Left renal pelvis (tissue), 4 donors: ENCODE data around the gene TMF1. TPM values are rescaled to one million over a fixed set of nuclear protein-coding genes. Genes with fewer than 3 reads are reported as not detected.

Experiments
- DNase-seq, 4 donors: peaks; one replicate each; pipeline ENCODE4 v3.0.0-alpha.2; 2013; ENCODE audit warnings: low read depth in 4 of 4, low spot score in 3 of 4
- polyA plus RNA-seq, 4 donors: library from polyadenylated mRNA; unstranded; fragments of 120-200 nt; gene quantifications; one replicate each; pipeline ENCODE4 v1.2.1, GENCODE V29; 2013; ENCODE audit not compliant: insufficient read length in 4 of 4

Gene TMF1
- polyA plus RNA-seq, 4 donors: 37.5 to 51.6 (median 45.9) TPM

- DNase-seq: no peak
Observed at GRCh38 chr3:68986496-68987208, 65.5 kb downstream of the TMF1 start.

GRCh38 chr3:68985146-68985790, 66.9 kb downstream of the TMF1 start:
- no peak for DNase-seq

GRCh38 chr3:68984011-68984530, 68.1 kb downstream of the TMF1 start:
- DNase-seq: no peak

GRCh38 chr3:68977486-68978167, 74.5 kb downstream of the TMF1 start:
- DNase-seq: no peak

DNA sequence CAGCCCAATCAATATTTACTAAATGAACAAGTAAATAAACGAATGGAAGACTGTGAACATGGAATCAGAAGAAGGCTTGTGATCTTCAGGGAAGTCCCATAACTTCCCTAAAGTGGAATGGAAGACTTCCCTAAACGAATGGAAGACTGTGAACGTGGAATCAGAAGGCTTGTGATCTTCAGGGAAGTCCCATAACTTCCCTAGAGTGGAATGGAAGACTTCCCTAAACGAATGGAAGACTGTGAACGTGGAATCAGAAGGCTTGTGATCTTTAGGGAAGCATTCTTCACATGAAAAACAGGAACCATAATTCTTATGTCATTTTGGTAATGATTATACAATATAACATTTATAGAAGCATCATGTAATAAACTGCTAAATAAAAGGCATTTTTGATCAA, 77.4 kb downstream of the TMF1 start:
- DNase-seq: no peak

- no peak for DNase-seq
Observed at GRCh38 chr3:68973639-68974038, 78.5 kb downstream of the TMF1 start.

- DNase-seq: peak; percentile 25 to 60 (median 40)
Observed at GRCh38 chr3:68972358-68972979, 79.7 kb downstream of the TMF1 start.

Other genes with a start within 250 kb of the TMF1 start
- gene TAFA4, start 119.8 kb downstream of the TMF1 start, polyA plus RNA-seq: 1 to 10 TPM in 1 of 4 donors, under 1 TPM in 3; 0.05 to 1.7 (median 0.53) TPM
- gene EOGT, start 38.6 kb downstream of the TMF1 start, polyA plus RNA-seq: 10 to 100 TPM; 12.0 to 15.4 (median 14.1) TPM
- 10 to 100 TPM; 68.4 to 83.2 (median 79.3) TPM for gene UBA3, start 28.0 kb upstream of the TMF1 start, polyA plus RNA-seq
- gene ARL6IP5, start 32.6 kb upstream of the TMF1 start, polyA plus RNA-seq: 100 to 1,000 TPM in 1 of 4 donors, 10 to 100 TPM in 3; 89.6 to 119 (median 91.7) TPM
- gene LMOD3, start 70.3 kb upstream of the TMF1 start, polyA plus RNA-seq: under 1 TPM in 3 of 4 donors, not detected in 1; 0.06 to 0.09 (median 0.07) TPM